GM12892 (cell line): ENCODE results near the gene SEBOX.

Source experiments
- POLR2A ChIP-seq: IDR thresholded peaks from 2 replicates; pipeline ENCODE4 v1.6.1; 2011; ENCODE audit warnings: low read depth, low read length, control low read depth
- POLR2AphosphoS5 ChIP-seq: IDR thresholded peaks from 2 replicates; pipeline ENCODE4 v1.6.1; 2011; ENCODE audit warnings: low read depth, low read length, control low read depth

GRCh38 chr17:28370744-28371103 is 5.7 kb upstream of the SEBOX start:
- TF ChIP-seq POLR2A (no peak), POLR2AphosphoS5 (no peak)
